LNCaP clone FGC (cell line): ENCODE results near the gene HES7.

Source experiments
- DNase-seq: peaks from one replicate; pipeline ENCODE4 v3.0.0-alpha.2; 2011; ENCODE audit warnings: low read depth
- H3K4me3 ChIP-seq: 2 replicates; pipeline ENCODE4 v1.5.1; 2011; ENCODE audit warnings: mild to moderate bottlenecking, low read depth, low read length, control low read depth
- CTCF ChIP-seq: IDR thresholded peaks from 2 replicates; pipeline ENCODE4 v1.5.1; 2012; ENCODE audit warnings: mild to moderate bottlenecking; ENCODE audit not compliant: control insufficient read depth, insufficient read depth; ENCODE audit errors: extremely low read depth

The HES7 gene

DNA sequence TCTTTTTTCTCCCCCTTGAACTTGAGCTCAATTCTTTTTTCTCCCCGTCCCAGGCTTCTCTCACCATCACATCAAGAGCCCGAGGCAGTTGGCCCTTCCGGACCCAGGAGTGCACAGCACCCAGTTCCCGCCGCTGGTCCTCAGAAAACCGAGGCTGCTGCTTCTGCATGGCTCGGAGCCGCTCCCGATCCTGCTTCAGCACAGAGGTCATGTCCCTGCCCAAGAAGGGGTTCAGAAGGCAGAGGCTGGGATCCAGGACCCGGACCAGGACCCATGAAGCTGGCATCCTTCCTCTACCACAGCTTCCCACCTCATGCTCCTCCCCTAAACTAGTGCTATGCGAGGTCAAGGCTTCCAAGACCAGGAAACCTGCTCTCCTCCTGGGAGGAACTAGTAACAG, 17.8 kb upstream of the HES7 start:
- TF ChIP-seq CTCF, result no peak

GRCh38 chr17:8141045-8141444, 17.1 kb upstream of the HES7 start:
- no peak for TF ChIP-seq CTCF
- no peak for DNase-seq
- no peak overlapping the region for H3K4me3 ChIP-seq

More for the DNA sequence above, 17.8 kb upstream of the HES7 start:
- DNase-seq, result no peak
- H3K4me3 ChIP-seq, result no peak overlapping the region

DNA sequence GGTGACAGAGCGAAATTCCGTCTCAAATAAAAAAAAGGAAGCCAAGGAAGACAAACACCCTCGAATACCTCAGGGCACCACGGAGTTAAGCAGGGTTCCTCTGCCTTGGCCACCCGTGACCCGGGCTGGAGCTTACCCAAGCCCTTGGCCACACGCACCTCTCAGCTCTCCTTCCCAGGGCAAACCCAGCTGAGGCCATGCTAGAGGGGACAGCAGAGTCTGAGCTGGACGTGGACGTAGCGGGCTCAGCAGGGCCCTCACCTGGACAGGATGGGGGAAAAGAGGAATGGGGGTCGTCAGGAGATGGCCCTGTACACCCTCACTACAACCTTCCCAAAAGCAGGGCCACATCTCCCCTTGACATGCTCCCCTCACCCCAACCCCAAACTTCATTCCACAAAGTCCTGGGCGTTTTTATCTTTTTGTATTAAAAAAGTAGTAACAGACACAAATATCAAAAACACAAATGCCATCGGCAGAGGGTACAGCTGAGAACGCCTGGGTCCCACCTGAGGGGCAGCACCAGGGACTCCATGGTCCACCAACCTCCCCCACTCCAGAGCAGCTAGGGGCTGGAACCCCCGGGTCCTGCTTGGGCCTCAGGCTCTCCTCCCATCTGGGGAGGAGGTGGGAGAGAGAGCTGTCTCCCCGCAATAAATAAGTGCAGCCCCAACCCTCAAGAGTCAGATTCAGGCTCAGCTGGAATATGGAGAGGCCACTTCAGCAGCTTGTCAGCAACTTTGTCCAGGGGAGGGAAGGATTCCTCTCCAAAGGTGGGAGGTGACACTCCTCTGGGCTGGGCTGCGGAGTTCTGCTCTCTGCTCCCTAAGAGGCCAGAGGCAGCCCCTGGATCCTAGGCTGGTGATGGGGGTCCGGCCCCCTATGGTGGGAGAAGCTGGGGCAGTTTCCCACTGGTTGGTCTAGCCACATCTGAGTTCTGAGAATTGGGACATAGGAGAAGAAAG, 16.4 kb upstream of the HES7 start:
- no peak for TF ChIP-seq CTCF
- no peak for DNase-seq
- no peak overlapping the region for H3K4me3 ChIP-seq

- TF ChIP-seq CTCF, result peak; percentile 77
- DNase-seq, result peak; percentile 92
- H3K4me3 ChIP-seq, result peak overlapping the region; percentile 58
Measured at GRCh38 chr17:8138672-8139371, 14.9 kb upstream of the HES7 start.

DNA sequence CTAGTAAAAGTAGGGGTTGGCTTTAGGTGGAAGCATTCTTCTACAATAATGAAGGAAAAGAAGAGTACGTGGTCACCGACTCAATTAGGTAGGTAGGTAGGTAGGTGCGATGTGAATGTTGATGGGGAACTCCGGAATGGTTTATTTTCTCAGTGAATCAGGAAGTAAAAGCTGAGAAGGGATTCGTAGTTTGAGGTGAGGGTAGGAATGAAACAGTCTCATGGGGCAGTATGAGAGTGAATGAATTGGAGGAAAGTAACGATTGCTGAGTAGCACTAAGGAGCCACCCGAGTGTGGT, 14.4 kb upstream of the HES7 start:
- TF ChIP-seq CTCF, result no peak
- H3K4me3 ChIP-seq, result peak overlapping the region; percentile 58
- DNase-seq, result no peak

- no peak for DNase-seq
- TF ChIP-seq CTCF, result no peak
- H3K4me3 ChIP-seq, result peak overlapping the region; percentile 58
Measured at GRCh38 chr17:8137645-8138373, 13.9 kb upstream of the HES7 start.
